H1 (cell line): ENCODE data around the gene SCOC. TPM values are rescaled to one million over a fixed set of nuclear protein-coding genes. Genes with fewer than 3 reads are reported as not detected.

Experiments used
- ATF2 ChIP-seq: IDR thresholded peaks from 2 replicates; pipeline ENCODE4 v1.6.1; 2012; ENCODE audit warnings: low read length, inconsistent platforms
- CHD2 ChIP-seq: IDR thresholded peaks from 2 replicates; pipeline ENCODE4 v1.6.1; 2012; ENCODE audit warnings: low read length, improper control_type of control experiment
- CHD7 ChIP-seq: fragments of 300-600 bp; sonication (generic); IDR thresholded peaks from 2 replicates; pipeline ENCODE4 v1.7.1; 2012; ENCODE audit warnings: low read length, moderate library complexity, mild to moderate bottlenecking, inconsistent platforms; ENCODE audit not compliant: insufficient replicate concordance
- JUND ChIP-seq: IDR thresholded peaks from 2 replicates; pipeline ENCODE4 v1.6.1; 2011; ENCODE audit warnings: mild to moderate bottlenecking, improper control_type of control experiment, low read length
- SUZ12 ChIP-seq: fragments of 200-600 bp; sonication (generic); IDR thresholded peaks from 2 replicates; pipeline ENCODE4 v1.6.1; 2012; ENCODE audit warnings: mild to moderate bottlenecking, inconsistent platforms, low read length, moderate library complexity, mixed read lengths
- TEAD4 ChIP-seq: IDR thresholded peaks from 2 replicates; pipeline ENCODE4 v1.6.1; 2012; ENCODE audit warnings: low read depth, low read length, inconsistent platforms, mixed read lengths
- polyA plus RNA-seq, 7 experiments: library from polyadenylated mRNA; depleted of rRNA in 3 of 7; stranded (reverse) in 5 of 7; unstranded in 2 of 7; fragments of >200 nt in 5 of 7; fragments of 200-250 nt in 2 of 7; gene quantifications; 1 replicate in 5 of 7; 2 replicates in 1 of 7; 4 replicates in 1 of 7; pipeline versions ENCODE4 v1.2.1 to v1.2.3, GENCODE V29; 2011 to 2013; ENCODE audit warnings: missing spikeins in 2 of 7, mixed read lengths in 2 of 7
- total RNA-seq: library from RNA; stranded (reverse); fragmentation: NEBNext Ultra II Directional; extraction: Animal tissue kit (Norgen Biotek cat#: 25700); gene quantifications from 2 replicates; pipeline ENCODE4 v1.2.1, GENCODE V29; 2021

The SCOC gene
- total and polyA plus RNA-seq, 2 of the 8 experiments (the other 6 are each of a cell fraction or from before 2014, with no cell fraction given), result 12.1 to 33.4 TPM

- no peak for TF ChIP-seq CHD7
- TF ChIP-seq SUZ12, result no peak
- no peak for TF ChIP-seq CHD2
- no peak for TF ChIP-seq TEAD4
- no peak for TF ChIP-seq JUND
- no peak for TF ChIP-seq ATF2
- TF ChIP-seq, all 59 proteins: peak for 0
Observed at GRCh38 chr4:140344101-140344500, 29.3 kb upstream of the SCOC start (continued).
